ENCODE results near the gene RASD1. TPM values are rescaled to one million over a fixed set of nuclear protein-coding genes. Genes with fewer than 3 reads are reported as not detected.
"Not testable (repeated sequence)": the region's sequence is repeated elsewhere in the genome, so short reads cannot be mapped to it uniquely, and the experiment has no call there.

The RASD1 gene
- total RNA-seq, 2 experiments from 2014 or later, result 0.18 to 0.21 TPM

GRCh38 chr17:17476865-17477467 is 19.2 kb downstream of the RASD1 start, which contains the start of gene MED9:
Gene MED9 (plus strand): TSS chr17:17477000. CDS start chr17:17477042, 42 bp downstream.
- H3K9me3 Mint-ChIP-seq (ENCODE audit: low read depth), result no peaks in the 10 kb centered on the region
- peaks cover 12% of the 10 kb centered on the region for H3K36me3 Mint-ChIP-seq (ENCODE audit: low read depth)
- ChIA-PET CTCF (interaction anchor here (1.5 kb wide), 1 partner anchor 20 kb away, joined by 5 read pairs; no protein-coding TSS in a partner anchor), POLR2A (no interaction called here)
- H3K4me3 Mint-ChIP-seq, result peak within 1 kb of the TSS; percentile 94
- intact Hi-C loops (cut with DNase I, micrococcal nuclease), result loop anchor here in 1 of 2 experiments (1.0 to 10.0 kb wide), 7 partner anchors 19 to 562 kb away; partner anchors contain the start of genes ATPAF2, DRC3, FLCN and GID4
- DNase-seq, result peak; percentile 97
- peak within 1 kb of the TSS; percentile 84 for H3K27ac Mint-ChIP-seq
- H3K4me1 Mint-ChIP-seq, result peaks cover 44% of the 10 kb centered on the region
- H3K27me3 Mint-ChIP-seq, result no peaks in the 10 kb centered on the region
- ATAC-seq, result peak; percentile 94

- intact Hi-C loops (cut with DNase I, micrococcal nuclease), result loop anchor here in 1 of 2 experiments (10.0 kb wide), 1 partner anchor 430 kb away; the partner anchor contains the start of gene MPRIP
- peaks cover 5% of the 10 kb centered on the region for H3K36me3 Mint-ChIP-seq (ENCODE audit: low read depth)
- no peaks in the 10 kb centered on the region for H3K27me3 Mint-ChIP-seq
- no peak overlapping the region for H3K4me3 Mint-ChIP-seq
- DNase-seq, result no peak
- ATAC-seq, result no peak
- H3K9me3 Mint-ChIP-seq (ENCODE audit: low read depth), result no peaks in the 10 kb centered on the region
- H3K4me1 Mint-ChIP-seq, result peaks cover 26% of the 10 kb centered on the region
- no peak overlapping the region for H3K27ac Mint-ChIP-seq
- CTCF ChIA-PET, result interaction anchor here (1.8 kb wide), 1 partner anchor 22 kb away, joined by 6 read pairs; no protein-coding TSS in a partner anchor
- POLR2A ChIA-PET, result no interaction called here
These were observed 21.9 kb downstream of the RASD1 start for GRCh38 chr17:17474341-17474740.

GRCh38 chr17:17472333-17472920 is 23.8 kb downstream of the RASD1 start:
- CTCF ChIA-PET, result interaction anchor here (0.6 to 2.1 kb wide), 5 partner anchors 12 to 379 kb away, joined by 3 to 10 read pairs (median 3); partner anchors contain the start of gene RASD1
- no peaks in the 10 kb centered on the region for H3K9me3 Mint-ChIP-seq (ENCODE audit: low read depth)
- POLR2A ChIA-PET, result interaction anchor here (0.6 kb wide), 2 partner anchors 80 to 117 kb away, joined by 3 to 9 read pairs; no protein-coding TSS in a partner anchor
- H3K27me3 Mint-ChIP-seq, result no peaks in the 10 kb centered on the region
- DNase-seq (no peak), ATAC-seq (no peak)
- intact Hi-C loops (cut with DNase I, micrococcal nuclease), result loop anchor here in 1 of 2 experiments (10.0 kb wide), 1 partner anchor 428 kb away; the partner anchor contains the start of gene MPRIP
- H3K4me1 Mint-ChIP-seq, result peaks cover 9% of the 10 kb centered on the region
- H3K4me3 Mint-ChIP-seq, result no peak overlapping the region
- peaks cover 5% of the 10 kb centered on the region for H3K36me3 Mint-ChIP-seq (ENCODE audit: low read depth)
- peak overlapping the region; percentile 15 for H3K27ac Mint-ChIP-seq

GRCh38 chr17:17469996-17470395 is 26.2 kb downstream of the RASD1 start:
- ATAC-seq, result no peak
- no peak overlapping the region for H3K27ac Mint-ChIP-seq
- no peak overlapping the region for H3K4me3 Mint-ChIP-seq
- ChIA-PET POLR2A (interaction anchor here (0.6 kb wide), 1 partner anchor 37 kb away, joined by 3 read pairs; no protein-coding TSS in a partner anchor), CTCF (no interaction called here)
- DNase-seq, result no peak
- no peaks in the 10 kb centered on the region for H3K9me3 Mint-ChIP-seq (ENCODE audit: low read depth)
- intact Hi-C loops (cut with DNase I, micrococcal nuclease), result loop anchor here in 1 of 2 experiments (10.0 kb wide), 1 partner anchor 425 kb away; the partner anchor contains the start of gene MPRIP
- peaks cover 5% of the 10 kb centered on the region for H3K4me1 Mint-ChIP-seq
- H3K36me3 Mint-ChIP-seq (ENCODE audit: low read depth), result no peaks in the 10 kb centered on the region
- no peaks in the 10 kb centered on the region for H3K27me3 Mint-ChIP-seq

GRCh38 chr17:17469358-17469757 is 26.8 kb downstream of the RASD1 start:
- no peak for ATAC-seq
- no peak overlapping the region for H3K27ac Mint-ChIP-seq
- POLR2A ChIA-PET, result no interaction called here
- H3K27me3 Mint-ChIP-seq, result peaks cover 4% of the 10 kb centered on the region
- no peak for DNase-seq
- H3K9me3 Mint-ChIP-seq (ENCODE audit: low read depth), result no peaks in the 10 kb centered on the region
- intact Hi-C loops (cut with DNase I, micrococcal nuclease), result no loop called here
- H3K4me1 Mint-ChIP-seq, result peaks cover 5% of the 10 kb centered on the region
- CTCF ChIA-PET, result no interaction called here
- no peak overlapping the region for H3K4me3 Mint-ChIP-seq
- no peaks in the 10 kb centered on the region for H3K36me3 Mint-ChIP-seq (ENCODE audit: low read depth)

- Mint-ChIP-seq H3K9me3 (ENCODE audit: low read depth) (no peaks in the 10 kb centered on the region), H3K36me3 (ENCODE audit: low read depth) (no peaks in the 10 kb centered on the region), H3K27me3 (peaks cover 4% of the 10 kb centered on the region), H3K4me3 (no peak overlapping the region), H3K4me1 (peaks cover 5% of the 10 kb centered on the region), H3K27ac (no peak overlapping the region)
- POLR2A ChIA-PET, result no interaction called here
- intact Hi-C loops (cut with DNase I, micrococcal nuclease), result no loop called here
- CTCF ChIA-PET, result interaction anchor here (1.0 to 1.3 kb wide), 3 partner anchors 28 to 174 kb away, joined by 3 to 5 read pairs (median 3); partner anchors contain the start of gene RASD1
- ATAC-seq (no peak), DNase-seq (no peak)
These were observed 27.8 kb downstream of the RASD1 start for GRCh38 chr17:17468217-17469010.

- Mint-ChIP-seq H3K36me3 (ENCODE audit: low read depth) (no peaks in the 10 kb centered on the region), H3K4me1 (peaks cover 5% of the 10 kb centered on the region), H3K4me3 (no peak overlapping the region), H3K27me3 (peaks cover 4% of the 10 kb centered on the region), H3K27ac (no peak overlapping the region), H3K9me3 (ENCODE audit: low read depth) (no peaks in the 10 kb centered on the region)
- DNase-seq (no peak), ATAC-seq (no peak)
- POLR2A ChIA-PET, result no interaction called here
- CTCF ChIA-PET, result interaction anchor here (0.7 to 1.3 kb wide), 4 partner anchors 13 to 174 kb away, joined by 3 to 5 read pairs (median 3); partner anchors contain the start of gene RASD1
- intact Hi-C loops (cut with DNase I, micrococcal nuclease), result no loop called here
These were observed 28.5 kb downstream of the RASD1 start for GRCh38 chr17:17467720-17468119.

- Mint-ChIP-seq H3K4me3 (no peak overlapping the region), H3K27me3 (peaks cover 4% of the 10 kb centered on the region), H3K36me3 (ENCODE audit: low read depth) (no peaks in the 10 kb centered on the region), H3K4me1 (no peaks in the 10 kb centered on the region), H3K27ac (no peak overlapping the region), H3K9me3 (ENCODE audit: low read depth) (no peaks in the 10 kb centered on the region)
- intact Hi-C loops (cut with DNase I, micrococcal nuclease), result no loop called here
- POLR2A ChIA-PET, result no interaction called here
- CTCF ChIA-PET, result interaction anchor here (0.7 to 0.9 kb wide), 3 partner anchors 14 to 1309 kb away, joined by 3 read pairs; no protein-coding TSS in a partner anchor
- DNase-seq (no peak), ATAC-seq (no peak)
These were observed 29.2 kb downstream of the RASD1 start for GRCh38 chr17:17467016-17467415.

GRCh38 chr17:17466511-17466910 is 29.7 kb downstream of the RASD1 start:
- no peaks in the 10 kb centered on the region for H3K36me3 Mint-ChIP-seq (ENCODE audit: low read depth)
- no peak for DNase-seq
- H3K4me1 Mint-ChIP-seq, result no peaks in the 10 kb centered on the region
- no peak for ATAC-seq
- peaks cover 4% of the 10 kb centered on the region for H3K27me3 Mint-ChIP-seq
- H3K27ac Mint-ChIP-seq, result no peak overlapping the region
- CTCF ChIA-PET, result interaction anchor here (0.7 to 0.9 kb wide), 2 partner anchors 30 to 1309 kb away, joined by 3 read pairs; no protein-coding TSS in a partner anchor
- intact Hi-C loops (cut with DNase I, micrococcal nuclease), result no loop called here
- no peak overlapping the region for H3K4me3 Mint-ChIP-seq
- H3K9me3 Mint-ChIP-seq (ENCODE audit: low read depth), result no peaks in the 10 kb centered on the region
- POLR2A ChIA-PET, result no interaction called here

GRCh38 chr17:17465878-17466277 is 30.3 kb downstream of the RASD1 start:
- H3K4me3 Mint-ChIP-seq; intact Hi-C loops (cut with DNase I, micrococcal nuclease); H3K4me1 Mint-ChIP-seq; H3K27me3 Mint-ChIP-seq; H3K36me3 Mint-ChIP-seq (ENCODE audit: low read depth); H3K9me3 Mint-ChIP-seq (ENCODE audit: low read depth); ATAC-seq; DNase-seq; H3K27ac Mint-ChIP-seq: not testable (repeated sequence)
- POLR2A ChIA-PET, result interaction anchor here (0.8 kb wide), 1 partner anchor 167 kb away, joined by 4 read pairs; no protein-coding TSS in a partner anchor
- CTCF ChIA-PET, result interaction anchor here (0.6 kb wide), 1 partner anchor 164 kb away, joined by 4 read pairs; no protein-coding TSS in a partner anchor

- Mint-ChIP-seq H3K27ac (no peak overlapping the region), H3K9me3 (ENCODE audit: low read depth) (peaks cover 5% of the 10 kb centered on the region), H3K27me3 (peaks cover 4% of the 10 kb centered on the region), H3K36me3 (ENCODE audit: low read depth) (no peaks in the 10 kb centered on the region), H3K4me1 (no peaks in the 10 kb centered on the region), H3K4me3 (no peak overlapping the region)
- no peak for ATAC-seq
- POLR2A ChIA-PET, result no interaction called here
- DNase-seq, result no peak
- intact Hi-C loops (cut with DNase I, micrococcal nuclease), result no loop called here
- CTCF ChIA-PET, result interaction anchor here (1.1 kb wide), 1 partner anchor 472 kb away, joined by 4 read pairs; no protein-coding TSS in a partner anchor
These were observed 32.4 kb downstream of the RASD1 start for GRCh38 chr17:17463821-17464220.
